Activated T-helper 17 cell treated with anti-CD3 and anti-CD28 coated beads, Interleukin-2, amount 50 U/mL, for 72 hours (primary cell): Measurements from ENCODE around the gene SLC46A1. TPM values are rescaled to one million over a fixed set of nuclear protein-coding genes. Genes with fewer than 3 reads are reported as not detected.

Experiments
- total RNA-seq, 2 donors: library from RNA; stranded (reverse); gene quantifications; one replicate each; pipeline ENCODE4 v1.2.3, GENCODE V29; 2022

Gene SLC46A1
- total RNA-seq, 2 donors from 2014 or later = 2.5 to 4.4 TPM

Other genes with a start within 250 kb of the SLC46A1 start
- gene TMEM97, start 87.0 kb downstream of the SLC46A1 start, total RNA-seq = 10 to 100 TPM; 25.0 to 41.0 TPM
- gene IFT20, start 70.7 kb downstream of the SLC46A1 start, total RNA-seq = 10 to 100 TPM; 17.5 to 21.3 TPM
- gene TNFAIP1, start 70.5 kb downstream of the SLC46A1 start, total RNA-seq = 10 to 100 TPM; 24.9 to 30.0 TPM
- gene POLDIP2, start 48.7 kb downstream of the SLC46A1 start, total RNA-seq = 100 to 1,000 TPM in 1 of 2 donors, 10 to 100 TPM in 1; 48.9 to 109 TPM
- not detected for gene SEBOX, start 41.0 kb downstream of the SLC46A1 start, total RNA-seq
- under 1 TPM; 0.16 to 0.43 TPM for gene VTN, start 35.9 kb downstream of the SLC46A1 start, total RNA-seq
- 10 to 100 TPM; 30.1 to 33.7 TPM for gene SARM1, start 34.5 kb downstream of the SLC46A1 start, total RNA-seq
- gene SLC13A2, start 67.4 kb upstream of the SLC46A1 start, total RNA-seq = not detected
- not detected for gene FOXN1, start 100.1 kb upstream of the SLC46A1 start, total RNA-seq
- gene UNC119, start 146.4 kb upstream of the SLC46A1 start, total RNA-seq = 10 to 100 TPM; 39.1 to 67.7 TPM
- gene PIGS, start 165.3 kb upstream of the SLC46A1 start, total RNA-seq = 10 to 100 TPM; 33.2 to 38.9 TPM
- 100 to 1,000 TPM in 1 of 2 donors, 10 to 100 TPM in 1; 55.0 to 335 TPM for gene ALDOC, start 170.7 kb upstream of the SLC46A1 start, total RNA-seq
- gene SPAG5, start 192.8 kb upstream of the SLC46A1 start, total RNA-seq = 100 to 1,000 TPM; 140 to 195 TPM
- 10 to 100 TPM; 25.5 to 36.3 TPM for gene RSKR, start 208.0 kb upstream of the SLC46A1 start, total RNA-seq
- gene BLTP2, start 238.9 kb upstream of the SLC46A1 start, total RNA-seq = 100 to 1,000 TPM; 134 to 226 TPM